HCT116 (cell line): ENCODE measurements around the gene SOX6. TPM values are rescaled to one million over a fixed set of nuclear protein-coding genes. Genes with fewer than 3 reads are reported as not detected.

Experiments used
- ATAC-seq: fragments of 200-7000 bp; cut with Tn5 transposase; 2 replicates; pipeline ENCODE4 v1.9.1; 2020; ENCODE audit warnings: mild to moderate bottlenecking, moderate library complexity
- BruUV-seq: library from RNA; stranded (reverse); fragments of 400-500 nt; replicated peaks from 2 replicates; lab custom pipeline; 2021; lab: Mats Ljungman, UMichigan
- CTCF ChIA-PET: fragments of 300-600 bp; sonication (Branson Sonifier 250); formaldehyde crosslinking; loops from one replicate; lab custom pipeline; 2021; ENCODE audit warnings: antibody characterized with exemption; lab: Charles Lee
- POLR2A ChIA-PET: fragments of 300-600, 350-600 bp; sonication (Branson Sonifier 250); formaldehyde crosslinking; loops from one replicate; lab custom pipeline; 2021; ENCODE audit warnings: antibody characterized with exemption; lab: Charles Lee
- RAD21 ChIA-PET, 2 experiments: fragments of 300-600 bp; sonication (Branson Sonifier 250); formaldehyde crosslinking; loops; one replicate each; lab custom pipeline; 2023; ENCODE audit warnings: low total read pairs in 2 of 2; ENCODE audit not compliant: uncharacterized antibody in 2 of 2, unreplicated experiment in 2 of 2, low non-redundant PET in 1 of 2; lab: Charles Lee
- DNase-seq: peaks from one replicate; pipeline ENCODE4 v3.0.0-alpha.2; 2010; ENCODE audit warnings: low read depth, low spot score
- H2AFZ ChIP-seq: fragments of 200-600 bp; shearing (Covaris generic), sonication (generic); 2 replicates; pipeline ENCODE4 v1.6.1; 2017; ENCODE audit warnings: low read depth, mixed run types, mixed read lengths, antibody characterized with exemption, low read length; ENCODE audit not compliant: poor library complexity, severe bottlenecking
- H3K27ac ChIP-seq: 2 replicates; pipeline ENCODE4 v1.5.1; 2012; ENCODE audit warnings: low read depth, low read length
- H3K27me3 ChIP-seq: fragments of 200-600 bp; sonication (generic); 2 replicates; pipeline ENCODE4 v1.6.1; 2016; ENCODE audit warnings: mixed run types, low read length, mixed read lengths; ENCODE audit not compliant: insufficient read depth
- H3K36me3 ChIP-seq, 2 experiments: fragments of 200-500 bp in 1 of 2; fragments of 200-600 bp in 1 of 2; sonication (Bioruptor generic) in 1 of 2; sonication (generic) in 1 of 2; 2 replicates each; pipeline versions ENCODE4 v1.5.1 to v1.6.1; 2014 to 2016; ENCODE audit warnings: low read length in 2 of 2, inconsistent platforms in 1 of 2, mixed read lengths in 1 of 2, mixed run types in 1 of 2; ENCODE audit not compliant: insufficient read depth in 2 of 2, control insufficient read depth in 1 of 2
- H3K4me1 ChIP-seq, 2 experiments: fragments of 200-600 bp in 1 of 2; sonication (generic) in 1 of 2; 2 replicates each; pipeline versions ENCODE4 v1.5.1 to v1.6.1; 2012 to 2017; ENCODE audit warnings: low read length in 2 of 2, inconsistent platforms in 1 of 2, mild to moderate bottlenecking in 1 of 2, mixed read lengths in 1 of 2, mixed run types in 1 of 2, moderate library complexity in 1 of 2; ENCODE audit not compliant: insufficient read depth in 2 of 2, control insufficient read depth in 1 of 2
- H3K4me2 ChIP-seq: fragments of 200-600 bp; sonication (generic); 2 replicates; pipeline ENCODE4 v1.6.1; 2017; ENCODE audit warnings: mixed run types, low read length, mixed read lengths
- H3K4me3 ChIP-seq, 2 experiments: fragments of 200-600 bp in 1 of 2; sonication (generic) in 1 of 2; replicated peaks in 1 of 2; 2 replicates each; pipeline ENCODE4 v1.5.1; 2011 to 2016; ENCODE audit warnings: low read length in 2 of 2, control low read depth in 1 of 2, low read depth in 1 of 2, mild to moderate bottlenecking in 1 of 2, mixed read lengths in 1 of 2, mixed run types in 1 of 2
- H3K79me2 ChIP-seq: fragments of 200-600 bp; sonication (generic); 2 replicates; pipeline ENCODE4 v1.6.1; 2017; ENCODE audit warnings: mild to moderate bottlenecking, mixed run types, low read length, moderate library complexity, mixed read lengths; ENCODE audit not compliant: insufficient read depth
- H3K9ac ChIP-seq: fragments of 200-600 bp; sonication (generic); 2 replicates; pipeline ENCODE4 v1.6.1; 2016; ENCODE audit warnings: low read length, mixed read lengths
- H3K9me2 ChIP-seq: fragments of 200-600 bp; sonication (generic), shearing (Covaris generic); 2 replicates; pipeline ENCODE4 v1.6.1; 2017; ENCODE audit warnings: mixed run types, mild to moderate bottlenecking, moderate library complexity; ENCODE audit not compliant: insufficient read depth
- H3K9me3 ChIP-seq, 2 experiments: fragments of 200-500 bp in 1 of 2; fragments of 200-600 bp in 1 of 2; sonication (Bioruptor generic) in 1 of 2; sonication (generic) in 1 of 2; 2 replicates each; pipeline ENCODE4 v1.6.1; 2014 to 2017; ENCODE audit warnings: low read length in 2 of 2, mixed read lengths in 2 of 2, inconsistent platforms in 1 of 2, low read depth in 1 of 2, mild to moderate bottlenecking in 1 of 2, mixed run types in 1 of 2, moderate library complexity in 1 of 2; ENCODE audit not compliant: control insufficient read depth in 1 of 2, insufficient read depth in 1 of 2
- H4K20me1 ChIP-seq: fragments of 200-600 bp; sonication (generic), shearing (Covaris generic); 2 replicates; pipeline ENCODE4 v1.6.1; 2017; ENCODE audit warnings: mixed run types, mild to moderate bottlenecking, moderate library complexity; ENCODE audit not compliant: insufficient read depth
- CEBPB ChIP-seq: IDR thresholded peaks from 2 replicates; pipeline ENCODE4 v1.6.1; 2012; ENCODE audit warnings: low read depth
- ELF1 ChIP-seq: IDR thresholded peaks from 2 replicates; pipeline ENCODE4 v1.6.1; 2012; ENCODE audit warnings: low read depth, borderline replicate concordance
- EZH2phosphoT487 ChIP-seq: fragments of 200-600 bp; IDR thresholded peaks from 2 replicates; pipeline ENCODE4 v1.6.1; 2018; ENCODE audit warnings: antibody characterized with exemption, borderline replicate concordance
- FOSL1 ChIP-seq: IDR thresholded peaks from 2 replicates; pipeline ENCODE4 v1.6.1; 2012; ENCODE audit warnings: low read depth
- RAD21 ChIP-seq: IDR thresholded peaks from 2 replicates; pipeline ENCODE4 v1.6.1; 2012; ENCODE audit warnings: low read depth, mild to moderate bottlenecking
- REST ChIP-seq: IDR thresholded peaks from 2 replicates; pipeline ENCODE4 v1.6.1; 2012; ENCODE audit warnings: low read depth
- YY1 ChIP-seq: IDR thresholded peaks from 2 replicates; pipeline ENCODE4 v1.6.1; 2011; ENCODE audit warnings: low read length, low read depth, moderate library complexity, mild to moderate bottlenecking; ENCODE audit not compliant: insufficient replicate concordance; ENCODE audit errors: extremely low read depth
- ZFX ChIP-seq: fragments of 450-650 bp; IDR thresholded peaks from 2 replicates; pipeline ENCODE4 v1.6.1; 2017
- ZNF274 ChIP-seq: fragments of 200-500 bp; sonication (Bioruptor generic); IDR thresholded peaks from 2 replicates; pipeline ENCODE4 v1.6.1; 2014; ENCODE audit warnings: mild to moderate bottlenecking, low read depth, low read length, inconsistent platforms
- intact Hi-C: fragments of 100-400 bp; cut with micrococcal nuclease; formaldehyde crosslinking; loops from 2 replicates; pipeline ENCODE4 v1.10.0; 2022
- total RNA-seq: library from RNA; stranded (reverse); gene quantifications from one replicate; pipeline ENCODE4 v1.2.1, GENCODE V29; 2021; ENCODE audit not compliant: unreplicated experiment

SOX6 gene
- total RNA-seq, 1 experiment from 2014 or later, result 0.81 TPM

- H3K4me3 ChIP-seq, result no peak overlapping the region
- no peaks in the 10 kb centered on the region for H3K9me2 ChIP-seq
- no TSS peak for BruUV-seq
- H3K4me2 ChIP-seq, result no peak overlapping the region
- TF ChIP-seq YY1, result no peak
- TF ChIP-seq ZNF274, result no peak
- TF ChIP-seq CEBPB, result no peak
- TF ChIP-seq EZH2phosphoT487, result no peak
- TF ChIP-seq ZFX, result no peak
- TF ChIP-seq FOSL1, result no peak
- TF ChIP-seq ELF1, result no peak
- TF ChIP-seq RAD21, result no peak
- TF ChIP-seq REST, result no peak
- TF ChIP-seq, all 23 proteins: peak for 0
- ChIA-PET RAD21 (no interaction called here), CTCF (no interaction called here), POLR2A (no interaction called here)
- Histone ChIP-seq H2AFZ (no peak overlapping the region), H3K9me3 (no peaks in the 10 kb centered on the region), H4K20me1 (no peaks in the 10 kb centered on the region; the same call in 1 of the 2 replicates), H3K4me1 (no peaks in the 10 kb centered on the region), H3K27me3 (no peaks in the 10 kb centered on the region; the same call in 1 of the 2 replicates), H3K36me3 (no peaks in the 10 kb centered on the region), H3K79me2 (no peaks in the 10 kb centered on the region), H3K9ac (no peak overlapping the region), H3K27ac (no peak overlapping the region)
- ATAC-seq (no peak), DNase-seq (no peak)
- intact Hi-C loops, result no loop called here
These were observed 178.7 kb downstream of the SOX6 start for GRCh38 chr11:16177688-16178087.
